Measurements from ENCODE around the gene IL12RB2. TPM values are rescaled to one million over a fixed set of nuclear protein-coding genes. Genes with fewer than 3 reads are reported as not detected.

IL12RB2 gene
- total and polyA plus RNA-seq, 10 of the 15 experiments (the other 5 are each of a cell fraction or from before 2014, with no cell fraction given), result 0.15 to 1.1 (median 0.54) TPM; not detected in 1

- TF ChIP-seq, protein P1, sequence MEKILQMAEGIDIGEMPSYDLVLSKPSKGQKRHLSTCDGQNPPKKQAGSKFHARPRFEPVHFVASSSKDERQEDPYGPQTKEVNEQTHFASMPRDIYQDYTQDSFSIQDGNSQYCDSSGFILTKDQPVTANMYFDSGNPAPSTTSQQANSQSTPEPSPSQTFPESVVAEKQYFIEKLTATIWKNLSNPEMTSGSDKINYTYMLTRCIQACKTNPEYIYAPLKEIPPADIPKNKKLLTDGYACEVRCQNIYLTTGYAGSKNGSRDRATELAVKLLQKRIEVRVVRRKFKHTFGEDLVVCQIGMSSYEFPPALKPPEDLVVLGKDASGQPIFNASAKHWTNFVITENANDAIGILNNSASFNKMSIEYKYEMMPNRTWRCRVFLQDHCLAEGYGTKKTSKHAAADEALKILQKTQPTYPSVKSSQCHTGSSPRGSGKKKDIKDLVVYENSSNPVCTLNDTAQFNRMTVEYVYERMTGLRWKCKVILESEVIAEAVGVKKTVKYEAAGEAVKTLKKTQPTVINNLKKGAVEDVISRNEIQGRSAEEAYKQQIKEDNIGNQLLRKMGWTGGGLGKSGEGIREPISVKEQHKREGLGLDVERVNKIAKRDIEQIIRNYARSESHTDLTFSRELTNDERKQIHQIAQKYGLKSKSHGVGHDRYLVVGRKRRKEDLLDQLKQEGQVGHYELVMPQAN (conservative IDR thresholded peaks at IDR 0.05), result peak; percentile 40
- TF ChIP-seq SP1 (IDR thresholded peaks at IDR 0.05; ENCODE audit: low read depth, low read length) (no peak), RB1 (IDR thresholded peaks at IDR 0.05; ENCODE audit: borderline replicate concordance) (peak; percentile 19; the same call in 1 of the 2 replicates), SREBF2 (IDR thresholded peaks at IDR 0.05; ENCODE audit: low read length) (no peak)
Observed at GRCh38 chr1:67429528-67430357, 122.1 kb downstream of the IL12RB2 start (continued).

- Histone ChIP-seq H4K20me1 (ENCODE audit: control insufficient read depth, insufficient read depth) (0 out of 2 replicates have a peak, but pooled peaks cover 3% of the 10 kb centered on the region), H3K4me2 (ENCODE audit: control insufficient read depth, insufficient read depth) (peak within 1 kb of the TSS; percentile 82), H3K27ac (ENCODE audit: control insufficient read depth, insufficient read depth) (peak within 1 kb of the TSS; percentile 96), H3K4me1 (ENCODE audit: control insufficient read depth, insufficient read depth, low read length) (peaks cover 15% of the 10 kb centered on the region), H3K9me3 (replicated peaks; ENCODE audit: control insufficient read depth, insufficient read depth, low read length) (no peaks in the 10 kb centered on the region), H3K4me3 (peak within 1 kb of the TSS; percentile 91), H3K36me3 (ENCODE audit: control insufficient read depth in 2 of 2, insufficient read depth in 2 of 2, low read length in 1 of 2) (peaks cover 0 to 3% of the 10 kb centered on the region in 2 experiments; a peak in 2 of 4 replicates), H3K27me3 (replicated peaks in 1 of 2; ENCODE audit: control insufficient read depth in 2 of 2, insufficient read depth in 2 of 2, low read length in 1 of 2) (no peaks in the 10 kb centered on the region), H3K79me2 (ENCODE audit: control insufficient read depth, insufficient read depth, low read length) (peaks cover 47% of the 10 kb centered on the region), H3K9ac (ENCODE audit: control insufficient read depth, insufficient read depth, low read length) (peak within 1 kb of the TSS; percentile 93), H2AFZ (ENCODE audit: control insufficient read depth, low read depth, low read length) (peak within 1 kb of the TSS; percentile 38)
- FAIRE-seq, result peak; percentile 82
- under 1% methylated on average over 58 of the region's 62 CpGs for WGBS (ENCODE audit: insufficient coverage, insufficient replicate concordance, low lambda C conversion rate, missing lambda C conversion rate)
- SMC1A ChIA-PET (ENCODE audit: uncharacterized antibody, unreplicated experiment), result interaction anchor here (0.6 to 2.2 kb wide), 9 partner anchors 11 to 337 kb away, joined by 3 to 12 read pairs (median 3); no protein-coding TSS in a partner anchor
- in situ Hi-C loops (cut with MboI) (no loop called here), intact Hi-C loops (cut with micrococcal nuclease; ENCODE audit: unreplicated experiment) (loop anchor here (1.0 to 5.0 kb wide), 6 partner anchors 70 to 500 kb away; partner anchors contain the start of gene GADD45A)
- ATAC-seq, result peak; percentile 86
- DNase-seq (ENCODE audit: low read depth, low spot score), result peak; percentile 98
- RAD21 ChIA-PET (ENCODE audit: unreplicated experiment), result interaction anchor here (0.8 to 1.9 kb wide), 9 partner anchors 13 to 500 kb away, joined by 3 to 7 read pairs (median 4); no protein-coding TSS in a partner anchor
- TSS peak; percentile 88 for BruUV-seq (replicated peaks)
- CTCF ChIA-PET, result interaction anchor here (0.7 to 5.2 kb wide), 8 partner anchors 11 to 217 kb away, joined by 3 to 38 read pairs (median 4); no protein-coding TSS in a partner anchor
- POLR2A ChIA-PET, result interaction anchor here (0.8 to 1.5 kb wide), 6 partner anchors 14 to 254 kb away, joined by 3 to 5 read pairs (median 3); no protein-coding TSS in a partner anchor
- peak; percentile 86 for TF ChIP-seq TAF1 (IDR thresholded peaks at IDR 0.05; ENCODE audit: borderline replicate concordance, low read depth, low read length)
- TF ChIP-seq RAD51 (IDR thresholded peaks at IDR 0.05), result no peak
- TF ChIP-seq SMC3 (IDR thresholded peaks at IDR 0.05; ENCODE audit: borderline replicate concordance, low read length), result no peak
- TF ChIP-seq ATF3 (IDR thresholded peaks at IDR 0.05; ENCODE audit: borderline replicate concordance, extremely low read depth, low read depth, low read length), result 0 out of 2 replicates have a peak, but pooled peaks have one; percentile 18
- TF ChIP-seq, protein P2, sequence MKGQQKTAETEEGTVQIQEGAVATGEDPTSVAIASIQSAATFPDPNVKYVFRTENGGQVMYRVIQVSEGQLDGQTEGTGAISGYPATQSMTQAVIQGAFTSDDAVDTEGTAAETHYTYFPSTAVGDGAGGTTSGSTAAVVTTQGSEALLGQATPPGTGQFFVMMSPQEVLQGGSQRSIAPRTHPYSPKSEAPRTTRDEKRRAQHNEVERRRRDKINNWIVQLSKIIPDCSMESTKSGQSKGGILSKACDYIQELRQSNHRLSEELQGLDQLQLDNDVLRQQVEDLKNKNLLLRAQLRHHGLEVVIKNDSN (IDR thresholded peaks at IDR 0.05; ENCODE audit: borderline replicate concordance, extremely low read length, insufficient read depth, low read depth, low read length), result peak; percentile 24
- no peak for TF ChIP-seq ZBTB33 (IDR thresholded peaks at IDR 0.05)
Observed at GRCh38 chr1:67430358-67431155, 122.9 kb downstream of the IL12RB2 start, which contains the start of gene SERBP1. Gene SERBP1, minus strand, starts transcription at chr1:67430402. Its CDS starts 102 bp downstream, at chr1:67430300.
